ENCODE measurements around the gene SLC35B2. TPM values are rescaled to one million over a fixed set of nuclear protein-coding genes. Genes with fewer than 3 reads are reported as not detected.

Gene SLC35B2
- total and polyA plus RNA-seq, 2 experiments from 2014 or later, result 14.0 to 30.9 TPM

- H3K27me3 Mint-ChIP-seq (ENCODE audit: insufficient read depth, low read depth, poor library complexity), result peaks cover 30% of the 10 kb centered on the region
- no peak overlapping the region for H2AFZ ChIP-seq
- no peak overlapping the region for H3K4me3 ChIP-seq
- H3K27ac ChIP-seq (ENCODE audit: low read depth), result no peak overlapping the region
- no peaks in the 10 kb centered on the region for H3K79me2 ChIP-seq (replicated peaks; ENCODE audit: insufficient read depth)
- no peak overlapping the region for H3K4me2 ChIP-seq
- H4K20me1 ChIP-seq (replicated peaks; ENCODE audit: insufficient read depth), result 0 out of 2 replicates have a peak, but pooled peaks cover 3% of the 10 kb centered on the region
- H3K4me1 Mint-ChIP-seq, result peaks cover 13% of the 10 kb centered on the region
- no peaks in the 10 kb centered on the region; the same call in 1 of the 2 replicates for H3K4me1 ChIP-seq (ENCODE audit: insufficient read depth)
- ATAC-seq, result no peak
- TF ChIP-seq EZH2phosphoT487 (IDR thresholded peaks at IDR 0.05; ENCODE audit: unreplicated experiment), result no peak
- no peak for TF ChIP-seq ZNF114 (CRISPR knock-in tag; IDR thresholded peaks at IDR 0.05)
- TF ChIP-seq POLR2AphosphoS5 (IDR thresholded peaks at IDR 0.05; ENCODE audit: low read depth), result no peak; the same call in 1 of the 2 replicates
- no peak for TF ChIP-seq STAT1 (IDR thresholded peaks at IDR 0.05; ENCODE audit: unreplicated experiment)
- TF ChIP-seq, protein P1, sequence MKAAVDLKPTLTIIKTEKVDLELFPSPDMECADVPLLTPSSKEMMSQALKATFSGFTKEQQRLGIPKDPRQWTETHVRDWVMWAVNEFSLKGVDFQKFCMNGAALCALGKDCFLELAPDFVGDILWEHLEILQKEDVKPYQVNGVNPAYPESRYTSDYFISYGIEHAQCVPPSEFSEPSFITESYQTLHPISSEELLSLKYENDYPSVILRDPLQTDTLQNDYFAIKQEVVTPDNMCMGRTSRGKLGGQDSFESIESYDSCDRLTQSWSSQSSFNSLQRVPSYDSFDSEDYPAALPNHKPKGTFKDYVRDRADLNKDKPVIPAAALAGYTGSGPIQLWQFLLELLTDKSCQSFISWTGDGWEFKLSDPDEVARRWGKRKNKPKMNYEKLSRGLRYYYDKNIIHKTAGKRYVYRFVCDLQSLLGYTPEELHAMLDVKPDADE (IDR thresholded peaks at IDR 0.05), result no peak
- no peak for TF ChIP-seq JUNB (IDR thresholded peaks at IDR 0.05; ENCODE audit: unreplicated experiment)
- no peak for TF ChIP-seq CTCF (conservative IDR thresholded peaks at IDR 0.05; ENCODE audit: low read depth in 2 of 2)
- no peak for TF ChIP-seq REST (IDR thresholded peaks at IDR 0.05; ENCODE audit: unreplicated experiment)
- TF ChIP-seq EZH2 (IDR thresholded peaks at IDR 0.05; ENCODE audit: low read depth, unreplicated experiment), result no peak
- TF ChIP-seq ZNF462 (CRISPR knock-in tag; IDR thresholded peaks at IDR 0.05), result no peak
- no peak for TF ChIP-seq NANOG (IDR thresholded peaks at IDR 0.05; ENCODE audit: borderline replicate concordance)
- TF ChIP-seq ZNF331 (CRISPR knock-in tag; IDR thresholded peaks at IDR 0.05; ENCODE audit: low read depth), result no peak
- TF ChIP-seq CREB1 (CRISPR knock-in tag; IDR thresholded peaks at IDR 0.05; ENCODE audit: low read depth), result no peak
- peak overlapping the region; percentile 24; the same call in 1 of the 3 replicates for H3K4me3 Mint-ChIP-seq
- H3K9me2 ChIP-seq (ENCODE audit: insufficient read depth), result no peaks in the 10 kb centered on the region
- H3K36me3 ChIP-seq (ENCODE audit: insufficient read depth), result peaks cover 3% of the 10 kb centered on the region; the same call in 1 of the 2 replicates
- no peak for DNase-seq (ENCODE audit: low spot score)
- H3K9me3 Mint-ChIP-seq, result no peaks in the 10 kb centered on the region; the same call in 2 of the 3 replicates
- peaks cover 31% of the 10 kb centered on the region for H3K27me3 ChIP-seq (ENCODE audit: insufficient read depth)
- H3F3A ChIP-seq (replicated peaks; ENCODE audit: low read depth), result peaks cover 15% of the 10 kb centered on the region; the same call in 1 of the 2 replicates
- H3K27ac Mint-ChIP-seq, result no peak overlapping the region
- H3K36me3 Mint-ChIP-seq (ENCODE audit: low read depth), result peaks cover 45% of the 10 kb centered on the region
These were observed 41.5 kb upstream of the SLC35B2 start for GRCh38 chr6:44298864-44299263.

Data from GM23338 (cell line).